Measurements from ENCODE around the gene TLCD3A.
"Not testable (repeated sequence)": the region's sequence is repeated elsewhere in the genome, so short reads cannot be mapped to it uniquely, and the experiment has no call there.

The TLCD3A gene

DNA sequence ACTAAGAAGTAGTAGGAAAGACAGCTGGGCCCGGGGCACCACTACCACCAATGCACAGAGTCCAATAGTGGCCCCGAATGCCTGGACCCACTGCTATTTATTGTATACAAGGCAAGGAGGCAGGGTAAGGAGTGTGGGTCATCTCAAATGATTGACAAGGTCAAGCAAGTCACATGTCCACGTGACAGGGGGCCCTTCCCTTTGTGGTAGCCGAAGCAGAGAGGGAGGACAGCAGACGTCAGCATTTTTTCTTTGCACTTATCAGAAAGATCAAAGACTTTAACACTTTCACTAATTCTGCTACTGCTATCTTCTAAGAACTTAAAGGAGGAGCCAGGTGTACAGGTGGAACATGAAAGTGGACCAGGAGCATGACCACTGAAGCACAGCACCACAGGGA lies 24.3 kb upstream of the TLCD3A start:
- DNase-seq (ENCODE audit: low read depth) = no peak

DNA sequence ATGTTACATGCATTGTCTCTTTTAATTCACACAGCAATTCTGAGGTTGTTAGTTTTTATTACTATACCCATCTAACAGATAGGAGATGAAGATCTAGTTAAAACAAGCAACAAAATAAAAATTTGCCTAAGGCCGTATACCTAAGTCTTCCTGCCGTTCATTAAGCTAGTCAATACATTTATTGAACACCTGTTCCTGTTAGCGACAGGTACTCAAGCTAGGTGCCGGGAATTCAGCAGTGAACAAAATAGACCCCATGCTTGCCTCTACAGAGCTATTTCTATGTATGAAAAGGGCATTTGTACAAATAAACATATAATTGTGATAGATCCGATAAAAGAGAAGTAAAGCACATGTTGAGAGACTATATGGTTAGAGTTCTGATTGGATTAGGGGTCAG lies 14.3 kb upstream of the TLCD3A start:
- DNase-seq (ENCODE audit: low read depth) = no peak

DNA sequence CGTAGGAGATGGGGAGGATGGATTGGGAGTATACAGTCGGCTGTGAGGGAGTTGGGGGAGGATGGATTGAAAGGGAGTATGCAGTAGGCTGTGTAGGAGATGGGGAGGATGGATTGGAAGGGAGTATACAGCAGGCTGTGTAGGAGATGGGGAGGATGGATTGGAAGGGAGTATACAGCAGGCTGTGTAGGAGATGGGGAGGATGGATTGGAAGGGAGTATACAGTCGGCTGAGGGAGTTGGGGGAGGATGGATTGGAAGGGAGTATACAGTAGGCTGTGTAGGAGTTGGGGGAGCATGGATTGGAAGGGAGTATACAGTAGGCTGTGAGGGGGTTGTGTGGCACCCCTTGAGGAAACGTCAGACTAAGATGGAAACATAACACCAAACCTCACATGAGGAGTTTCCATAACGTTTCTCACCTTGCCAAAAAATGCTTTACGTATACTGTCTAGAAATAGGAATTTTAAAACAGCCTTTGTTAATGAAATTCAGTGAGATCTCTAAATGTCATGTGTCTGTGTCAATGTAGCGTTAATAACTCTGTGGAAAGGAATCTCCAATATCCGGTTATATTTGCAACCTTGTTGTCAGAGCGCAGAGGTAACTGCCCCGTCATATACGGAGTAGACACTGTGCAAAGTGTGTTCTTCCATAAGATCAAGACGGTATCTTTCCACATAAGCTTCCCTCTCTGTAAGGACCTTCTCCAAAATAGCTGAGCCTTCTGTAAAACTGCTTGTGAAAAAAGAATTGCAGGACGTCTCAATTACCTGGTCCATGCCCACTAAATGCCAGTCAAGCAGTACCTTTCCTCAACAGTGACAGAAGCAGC lies 11.5 kb upstream of the TLCD3A start:
- no peak for DNase-seq (ENCODE audit: low read depth)

DNA sequence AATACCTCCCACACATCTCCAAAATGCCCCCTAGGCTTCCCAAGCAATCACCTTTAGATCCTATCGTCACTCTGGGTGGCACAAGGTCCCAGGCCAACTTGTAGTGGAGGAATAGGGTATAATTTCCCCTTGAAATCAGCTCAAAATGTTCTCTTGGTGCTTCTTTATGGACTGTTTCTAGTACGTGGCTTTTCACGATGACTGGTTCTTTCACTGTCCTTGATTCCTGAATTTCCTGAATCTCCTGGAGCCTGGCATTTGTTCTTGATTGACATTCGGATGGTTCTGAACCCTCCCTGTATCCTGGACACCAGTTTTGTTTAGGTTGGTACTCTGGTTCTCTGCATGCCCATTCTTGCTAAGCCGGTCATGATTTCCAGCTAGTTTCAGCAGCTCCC lies 10.9 kb upstream of the TLCD3A start:
- no peak for DNase-seq (ENCODE audit: low read depth)

DNA sequence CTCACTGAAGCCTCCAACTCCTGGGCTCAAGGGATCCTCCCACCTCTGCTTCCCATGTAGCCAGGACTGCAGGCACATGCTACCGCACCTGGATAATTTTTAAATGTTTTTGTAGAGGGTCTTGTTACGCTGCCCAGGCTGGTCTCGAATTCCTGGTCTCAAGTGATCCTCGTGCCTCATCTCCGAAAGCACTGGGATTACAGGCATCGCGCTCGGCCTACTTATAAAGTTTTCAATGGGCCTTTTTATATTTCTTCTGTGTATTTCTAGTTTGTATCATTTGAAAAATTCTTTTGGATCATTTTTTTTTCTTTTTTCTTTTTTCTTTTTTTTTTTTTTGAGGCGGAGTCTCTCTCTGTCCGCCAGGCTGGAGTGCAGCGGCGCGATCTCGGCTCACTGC lies 7.3 kb upstream of the TLCD3A start:
- no peak for DNase-seq (ENCODE audit: low read depth)

DNA sequence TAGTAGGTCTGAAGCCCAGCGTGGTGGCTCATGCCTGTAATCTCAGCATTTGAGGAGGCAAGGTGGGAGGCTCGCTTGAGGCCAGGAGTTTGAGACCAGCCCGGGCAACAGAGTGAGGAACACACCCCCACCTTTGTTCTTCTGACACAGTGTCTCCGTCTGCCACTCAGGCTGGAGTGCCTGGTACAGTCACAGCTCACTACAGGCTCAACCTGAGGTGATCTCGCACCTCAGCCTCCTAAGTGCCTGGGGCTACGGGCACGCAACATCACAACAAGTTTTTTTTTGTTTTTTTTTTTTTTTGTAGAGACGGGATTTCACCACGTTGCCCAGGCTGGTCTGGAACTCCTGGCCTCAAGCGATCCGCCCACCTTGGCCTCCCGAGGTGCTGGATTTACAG lies 6.7 kb upstream of the TLCD3A start:
- DNase-seq (ENCODE audit: low read depth) = no peak

DNA sequence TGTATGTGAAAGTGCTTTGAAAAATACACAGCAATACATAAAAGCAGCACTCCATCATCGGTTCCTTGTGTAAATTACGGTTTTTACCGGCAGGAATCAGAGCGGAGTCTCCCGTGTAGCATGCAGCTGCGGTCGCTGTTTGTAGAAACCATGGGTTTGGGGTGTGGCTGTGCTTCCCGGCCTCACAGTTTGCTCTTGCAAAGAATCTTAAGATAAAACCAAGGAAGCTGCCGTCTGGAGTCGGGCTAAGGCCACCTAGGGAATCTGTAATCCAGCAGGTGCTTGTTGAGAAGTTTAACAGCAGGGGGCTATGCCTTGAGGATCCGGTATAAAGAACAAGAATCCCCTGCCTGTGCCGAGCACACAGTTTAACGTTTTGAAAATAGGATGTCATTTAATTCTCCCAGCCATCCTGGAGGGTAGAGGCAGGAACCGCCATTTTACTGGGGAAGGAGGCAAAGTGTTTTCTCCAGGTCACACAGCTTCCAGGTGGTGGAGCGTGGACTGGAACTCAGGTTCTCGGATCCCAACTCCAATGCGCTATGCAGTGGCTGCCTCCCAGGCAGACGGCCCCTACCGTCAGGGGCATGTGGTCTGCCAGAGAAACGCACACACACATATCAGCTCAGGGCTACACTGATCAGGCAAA lies 6.0 kb upstream of the TLCD3A start:
- DNase-seq (ENCODE audit: low read depth) = no peak

DNA sequence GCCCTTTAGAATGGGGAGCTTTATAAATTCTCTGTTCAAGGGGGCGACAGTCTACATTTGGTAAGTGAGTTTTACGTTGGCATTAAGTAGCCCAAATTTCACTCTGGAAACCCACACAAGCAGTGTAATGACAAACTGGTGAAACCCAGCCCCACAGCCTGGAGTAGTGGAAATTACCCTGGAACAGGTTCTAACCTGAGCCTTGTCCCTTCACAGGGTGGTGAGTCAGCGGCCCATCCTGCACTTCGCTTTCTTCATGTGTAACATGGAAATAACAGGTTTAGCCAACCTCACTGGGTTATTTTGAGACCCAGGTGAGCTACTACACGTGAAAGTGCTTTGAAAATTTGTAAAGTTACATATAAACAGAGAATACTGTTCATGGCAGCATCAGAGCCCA lies 3.5 kb upstream of the TLCD3A start:
- no peak for DNase-seq (ENCODE audit: low read depth)

DNA sequence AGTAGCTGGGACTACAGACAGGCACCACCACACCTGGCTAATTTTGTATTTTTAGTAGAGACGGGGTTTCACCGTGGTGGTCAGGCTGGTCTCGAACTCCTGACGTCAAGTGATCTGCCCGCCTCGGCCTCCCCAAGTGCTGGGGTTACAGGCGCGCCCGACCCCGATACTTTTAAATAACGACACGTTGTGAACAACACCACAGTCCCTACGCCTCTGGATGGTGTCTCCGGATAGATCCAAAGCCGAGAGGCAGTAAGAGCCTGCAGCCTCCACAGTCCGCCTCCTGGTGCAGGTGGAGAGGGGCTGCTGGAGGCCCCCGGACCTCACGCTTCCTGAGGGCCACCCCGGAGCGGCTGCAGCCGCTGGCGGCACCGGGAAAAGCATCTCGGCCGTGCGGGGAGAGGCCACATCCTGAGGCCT lies 741 bp upstream of the TLCD3A start:
- no peak for DNase-seq (ENCODE audit: low read depth)

DNA sequence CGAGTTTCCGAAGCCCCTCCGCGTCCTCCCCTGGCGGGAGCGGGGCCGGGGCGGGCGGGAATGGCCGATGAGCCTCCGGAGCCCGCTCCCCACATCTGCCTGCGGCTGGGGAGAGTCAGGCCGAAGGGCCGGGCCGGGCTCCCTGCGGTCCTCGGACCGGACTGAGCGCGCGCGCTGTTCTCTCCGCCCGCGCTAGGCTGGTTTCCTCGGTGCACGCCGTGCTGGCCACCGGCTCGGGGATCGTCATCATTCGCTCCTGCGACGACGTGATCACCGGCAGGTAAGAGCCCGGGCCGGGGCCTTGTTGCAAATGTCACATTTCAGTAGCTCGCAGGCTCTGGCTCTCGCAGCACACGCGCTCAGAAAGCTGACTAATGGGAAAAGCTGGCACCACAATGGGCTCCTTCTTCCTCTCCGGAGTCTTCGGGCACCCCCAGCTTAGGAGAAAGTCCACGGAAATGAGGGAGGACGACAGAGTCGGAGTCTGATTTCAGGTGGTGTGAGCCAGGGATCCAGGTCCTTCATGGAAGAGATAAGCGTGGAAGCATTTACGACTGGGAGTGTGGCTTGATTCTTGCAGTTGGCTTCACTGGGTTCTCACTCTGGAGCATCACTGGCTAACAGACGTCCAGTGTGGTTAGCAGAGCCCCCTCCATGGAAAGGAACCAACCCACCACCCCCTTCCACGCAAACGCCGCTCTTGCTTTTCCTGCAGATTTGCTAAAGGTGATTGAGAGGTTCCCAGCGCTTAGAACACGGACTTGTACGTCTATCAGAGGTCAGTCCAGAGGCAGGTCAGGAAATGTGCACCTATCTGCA lies 715 bp downstream of the TLCD3A start:
- no peak for DNase-seq (ENCODE audit: low read depth)

DNA sequence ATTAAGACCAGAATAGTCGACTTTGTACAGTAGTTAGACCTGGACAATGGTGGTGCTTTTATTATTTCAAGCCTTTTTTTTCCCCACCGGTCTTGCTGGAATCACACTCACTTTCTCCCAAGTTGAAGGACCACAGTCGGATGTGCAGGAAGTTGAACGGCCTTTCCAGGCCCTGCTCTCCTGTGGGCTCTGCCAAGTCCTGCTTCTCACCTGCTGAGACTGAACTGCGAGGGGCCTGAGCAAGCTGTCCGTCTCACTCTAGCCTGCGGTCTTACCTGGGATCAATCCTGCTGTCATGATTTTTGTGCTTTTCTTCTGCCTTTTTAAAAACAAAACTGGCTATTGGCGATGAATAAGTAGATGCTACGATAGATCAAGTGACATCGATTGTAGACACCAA lies 1.3 kb downstream of the TLCD3A start:
- DNase-seq (ENCODE audit: low read depth) = no peak

DNA sequence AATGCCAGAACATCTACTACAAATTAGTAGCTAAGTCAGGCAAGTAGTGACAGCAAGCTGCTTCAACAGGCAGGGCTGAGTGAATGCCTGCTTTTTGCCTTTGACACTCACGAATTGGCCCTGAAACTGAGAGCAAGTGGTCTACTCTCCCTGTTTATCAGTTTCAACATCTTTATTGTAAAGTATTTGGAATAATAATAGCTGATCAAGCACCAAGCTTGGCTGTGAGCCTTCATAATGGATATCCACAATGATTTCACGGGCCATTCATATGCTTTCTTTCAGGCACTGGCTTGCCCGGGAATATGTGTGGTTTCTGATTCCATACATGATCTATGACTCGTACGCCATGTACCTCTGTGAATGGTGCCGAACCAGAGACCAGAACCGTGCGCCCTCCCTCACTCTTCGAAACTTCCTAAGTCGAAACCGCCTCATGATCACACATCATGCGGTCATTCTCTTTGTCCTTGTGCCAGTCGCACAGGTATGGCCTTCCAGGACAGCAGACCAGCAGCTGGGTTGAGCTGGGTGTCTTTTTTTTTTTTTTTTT lies 5.2 kb downstream of the TLCD3A start:
- no peak for DNase-seq (ENCODE audit: low read depth)

DNA sequence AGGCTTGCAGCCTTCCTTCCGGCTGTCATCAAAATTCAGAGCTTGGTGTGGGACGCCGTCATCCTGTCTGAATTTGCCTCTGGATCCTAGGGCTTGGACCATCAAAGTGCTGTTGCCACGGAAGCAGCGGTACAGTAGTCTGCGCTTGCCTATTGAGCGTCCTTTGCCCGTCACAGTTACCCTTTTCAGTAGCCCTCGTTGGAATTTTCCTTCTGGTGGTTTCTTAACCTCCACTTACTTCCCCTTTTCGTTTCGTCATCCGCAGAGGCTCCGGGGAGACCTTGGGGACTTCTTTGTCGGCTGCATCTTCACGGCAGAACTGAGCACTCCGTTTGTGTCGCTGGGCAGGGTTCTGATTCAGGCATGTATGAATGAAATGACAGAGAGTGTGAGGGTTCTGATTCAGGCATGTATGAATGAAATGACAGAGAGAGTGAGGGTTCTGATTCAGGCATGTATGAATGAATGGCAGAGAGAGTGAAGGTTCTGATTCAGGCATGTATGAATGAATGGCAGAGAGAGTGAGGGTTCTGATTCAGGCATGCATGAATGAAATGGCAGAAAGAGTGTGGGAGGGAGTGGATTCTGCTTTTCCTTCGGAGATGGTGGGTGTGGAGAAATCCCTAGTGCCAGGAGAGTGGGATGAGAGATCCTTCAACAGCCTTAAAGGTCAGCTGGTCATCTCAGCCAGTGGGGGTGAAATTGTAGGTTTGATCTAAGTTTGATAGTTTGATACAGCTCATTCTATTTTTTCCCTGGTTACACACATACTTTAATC lies 8.0 kb downstream of the TLCD3A start:
- no peak for DNase-seq (ENCODE audit: low read depth)

DNA sequence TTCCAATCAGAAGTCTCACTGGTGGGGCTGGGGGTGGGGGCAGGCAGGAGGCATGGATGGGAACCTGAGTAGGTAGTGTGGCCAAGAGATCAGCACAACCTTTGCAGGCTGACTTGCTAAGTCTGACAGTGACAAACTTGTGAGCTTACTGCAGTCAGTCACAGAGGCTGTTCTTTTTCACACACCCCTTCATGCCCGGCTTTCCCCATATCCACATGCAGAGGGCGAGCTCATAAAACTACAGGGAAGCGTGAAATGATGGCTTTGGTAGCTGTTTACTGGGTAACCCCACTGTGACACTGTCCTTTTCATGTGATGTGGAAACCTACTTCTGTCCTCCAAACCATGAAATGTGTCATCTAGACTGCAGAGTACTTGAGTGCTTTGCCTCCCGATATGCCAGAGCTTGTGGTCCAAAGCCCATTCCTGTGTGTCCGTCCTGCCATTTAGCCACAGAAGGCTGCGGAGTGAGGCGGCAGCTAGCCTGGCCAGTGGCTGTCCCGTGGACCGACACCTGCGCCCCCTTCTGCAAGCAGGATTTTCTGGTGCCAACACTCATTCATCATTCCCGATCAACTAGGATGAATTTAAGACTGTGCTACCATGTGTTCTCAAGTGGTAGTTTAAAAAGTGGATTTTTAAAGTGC lies 9.9 kb downstream of the TLCD3A start:
- DNase-seq (ENCODE audit: low read depth) = no peak

DNA sequence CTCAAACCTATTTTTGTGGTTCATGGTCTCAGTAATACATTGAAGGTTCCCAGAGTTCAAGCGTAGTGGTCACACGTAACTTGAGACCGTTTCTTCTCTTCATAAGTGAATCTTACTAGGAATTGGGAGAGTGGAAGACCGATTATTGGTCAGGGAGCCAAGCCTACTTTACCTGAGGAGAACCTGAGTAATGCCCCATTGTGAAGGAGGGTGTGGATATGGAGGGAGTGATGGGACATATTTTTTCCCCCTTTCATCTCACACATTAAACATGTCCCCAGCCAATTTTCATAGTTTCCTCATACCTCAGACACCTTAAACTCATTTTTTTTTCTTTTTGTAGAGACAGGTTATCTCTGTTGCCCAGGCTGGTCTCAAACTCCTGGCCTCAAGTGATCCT lies 10.7 kb downstream of the TLCD3A start:
- no peak for DNase-seq (ENCODE audit: low read depth)

DNA sequence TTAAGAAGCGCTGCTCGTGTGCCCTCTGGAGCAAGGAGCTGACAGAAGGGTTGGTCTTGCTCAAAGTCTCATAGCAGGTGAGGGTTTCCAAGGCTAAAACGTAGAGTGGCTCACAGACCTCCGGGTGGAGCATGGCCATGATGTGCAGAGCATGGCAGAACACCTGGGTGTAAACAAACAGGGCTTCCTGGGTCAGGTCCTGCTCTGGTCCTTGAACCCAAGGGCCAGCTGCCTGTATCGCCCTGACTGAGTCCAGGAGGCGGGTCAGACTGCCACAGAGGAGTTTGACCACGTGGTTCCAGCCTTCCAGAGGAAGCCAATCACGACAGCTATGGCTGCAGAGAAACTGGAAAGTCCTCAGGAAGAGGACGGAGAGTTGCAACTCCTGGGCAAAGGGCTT lies 12.5 kb downstream of the TLCD3A start:
- no peak for DNase-seq (ENCODE audit: low read depth)

DNA sequence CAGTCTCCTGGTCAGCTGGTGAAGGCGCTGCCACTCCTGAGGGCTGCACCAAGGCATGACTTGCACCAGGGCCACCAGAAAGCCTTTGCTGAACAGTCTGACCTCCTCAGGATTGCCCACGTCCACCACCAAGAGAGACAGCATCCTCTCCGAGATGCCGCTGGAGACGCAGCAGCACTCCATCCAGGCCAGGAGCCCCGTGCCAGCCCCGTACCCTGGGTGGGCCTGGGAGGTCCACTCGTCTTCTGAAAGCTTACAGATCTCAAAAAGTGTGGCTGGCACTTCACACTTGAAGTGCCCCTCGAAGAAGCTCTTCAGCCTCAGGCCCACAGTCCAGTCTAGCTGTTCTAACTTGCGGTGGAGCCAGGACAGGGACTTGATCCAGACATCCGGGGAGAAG lies 13.0 kb downstream of the TLCD3A start:
- no peak for DNase-seq (ENCODE audit: low read depth)

DNA sequence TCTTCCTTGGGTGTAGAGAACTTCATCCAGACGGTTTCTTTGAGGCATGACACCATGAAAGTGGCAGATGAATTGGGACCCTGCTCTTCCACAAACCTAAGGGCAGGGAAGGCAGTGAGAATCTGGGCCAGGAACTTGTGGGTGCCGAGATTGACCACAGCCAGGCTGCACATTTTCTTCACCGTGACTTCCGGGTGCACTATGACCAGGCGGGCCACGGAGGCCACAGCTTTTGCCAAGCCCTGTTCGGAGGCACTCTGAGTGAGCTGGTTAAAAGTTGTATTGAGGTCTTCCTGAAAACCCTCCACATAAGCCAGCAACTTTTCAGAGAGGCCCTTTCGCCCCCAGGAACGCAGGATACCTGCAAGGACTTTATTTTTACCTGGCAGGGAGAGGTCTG lies 13.8 kb downstream of the TLCD3A start:
- DNase-seq (ENCODE audit: low read depth) = no peak

DNA sequence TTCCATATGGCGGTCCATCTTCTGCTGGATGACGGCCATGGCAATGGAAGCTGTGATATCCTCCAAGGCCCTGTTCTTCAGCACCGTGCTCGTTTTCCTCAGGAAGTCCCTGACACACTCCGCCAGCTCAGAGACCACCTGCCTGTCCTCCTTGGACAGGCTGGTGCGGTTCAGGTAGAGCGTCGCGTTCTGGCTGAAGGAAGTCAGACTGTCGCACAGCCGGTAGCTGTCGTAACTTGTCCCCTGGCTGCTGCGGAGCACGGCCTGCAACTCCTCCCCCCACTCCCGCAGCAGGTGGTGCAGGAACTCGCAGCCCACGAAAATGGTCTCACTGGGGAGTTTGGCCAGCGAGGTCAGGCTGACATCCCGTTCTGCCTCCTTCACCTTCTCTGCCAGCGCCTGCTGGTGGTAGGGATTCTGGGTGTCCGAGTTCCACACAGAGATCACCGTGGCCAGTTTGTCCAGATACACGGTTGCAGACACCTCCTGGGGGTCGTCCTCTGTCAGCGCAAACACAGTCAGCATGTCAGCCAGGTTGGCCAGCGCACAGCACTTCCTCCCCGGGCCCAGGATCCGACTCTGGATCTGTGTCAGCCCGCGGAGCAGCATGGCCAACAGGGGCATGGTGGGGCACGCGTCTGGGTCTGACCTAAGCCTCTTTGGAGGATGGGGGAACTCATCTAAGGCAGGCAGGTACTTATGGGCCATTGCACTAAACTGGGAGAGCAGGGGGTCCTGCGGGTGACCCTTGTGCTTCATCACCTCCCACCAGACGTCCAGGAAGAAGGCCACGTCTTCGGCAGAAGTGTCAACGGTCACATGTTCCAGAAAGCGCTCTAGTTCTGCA lies 14.6 kb downstream of the TLCD3A start:
- DNase-seq (ENCODE audit: low read depth) = no peak

DNA sequence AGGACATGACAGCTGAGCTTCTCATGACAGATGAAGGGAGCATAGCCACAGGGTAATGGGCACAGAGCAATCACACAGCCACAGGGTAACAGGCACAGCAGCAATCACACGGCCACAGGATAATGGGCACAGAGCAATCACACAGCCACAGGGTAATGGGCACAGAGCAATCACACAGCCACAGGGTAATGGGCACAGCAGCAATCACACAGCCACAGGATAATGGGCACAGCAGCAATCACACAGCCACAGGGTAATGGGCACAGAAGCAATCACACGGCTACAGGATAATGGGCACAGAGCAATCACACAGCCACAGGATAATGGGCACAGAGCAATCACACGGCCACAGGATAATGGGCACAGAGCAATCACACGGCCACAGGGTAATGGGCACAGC lies 16.2 kb downstream of the TLCD3A start:
- not testable (repeated sequence) for DNase-seq (ENCODE audit: low read depth)

All from CMK (cell line).